Mesodermal cell (in vitro differentiated cells): ENCODE measurements around the gene NRP2.

Source experiments
- H3K27ac ChIP-seq: 2 replicates; pipeline ENCODE4 v1.7.0; 2013; ENCODE audit warnings: mild to moderate bottlenecking, low read depth, low read length, moderate library complexity; ENCODE audit not compliant: severe bottlenecking
- H3K36me3 ChIP-seq: 2 replicates; pipeline ENCODE4 v1.7.1; 2013; ENCODE audit warnings: mild to moderate bottlenecking, low read length, moderate library complexity; ENCODE audit not compliant: control insufficient read depth, insufficient read depth
- H3K4me1 ChIP-seq: one replicate; pipeline ENCODE4 v1.7.1; 2013; ENCODE audit warnings: mild to moderate bottlenecking, low read length; ENCODE audit not compliant: insufficient read depth, control insufficient read depth, poor library complexity, severe bottlenecking
- H3K4me3 ChIP-seq: 2 replicates; pipeline ENCODE4 v1.7.0; 2013; ENCODE audit warnings: low read length, control low read depth, mild to moderate bottlenecking; ENCODE audit not compliant: insufficient read depth, poor library complexity, severe bottlenecking; ENCODE audit errors: extremely low read depth
- H3K9me3 ChIP-seq: 2 replicates; pipeline ENCODE4 v1.7.1; 2013; ENCODE audit warnings: mild to moderate bottlenecking, low read length, moderate library complexity; ENCODE audit not compliant: control insufficient read depth
- WGBS, 2 experiments: methylation state at CpG; one replicate each; pipeline ENCODE4 v1.1.5; 2013; ENCODE audit warnings: missing lambda C conversion rate in 2 of 2; ENCODE audit not compliant: insufficient coverage in 2 of 2; 5-methylcytosine and 5-hydroxymethylcytosine counted together

NRP2 gene

GRCh38 chr2:205775097-205775877, 93.0 kb downstream of the NRP2 start:
- Histone ChIP-seq H3K4me3 (no peak overlapping the region), H3K9me3 (no peaks in the 10 kb centered on the region), H3K27ac (no peak overlapping the region), H3K4me1 (peaks cover 10% of the 10 kb centered on the region), H3K36me3 (peaks cover 33% of the 10 kb centered on the region)
- WGBS, 2 experiments = 74 to 86% methylated on average over 4 of the region's 6 CpGs

- Histone ChIP-seq H3K9me3 (no peaks in the 10 kb centered on the region), H3K27ac (no peak overlapping the region), H3K4me1 (peaks cover 2% of the 10 kb centered on the region), H3K36me3 (peaks cover 33% of the 10 kb centered on the region), H3K4me3 (no peak overlapping the region)
- WGBS, 2 experiments = 88 to 91% methylated on average over 11 to 19 of the region's 19 CpGs
Measured at GRCh38 chr2:205776139-205776538, 93.8 kb downstream of the NRP2 start.

- 100% methylated on average over 1 to 2 of the region's 5 CpGs for WGBS, 2 experiments
- no peak overlapping the region for H3K4me3 ChIP-seq
- no peaks in the 10 kb centered on the region for H3K4me1 ChIP-seq
- H3K36me3 ChIP-seq = peaks cover 33% of the 10 kb centered on the region
- no peaks in the 10 kb centered on the region for H3K9me3 ChIP-seq
- no peak overlapping the region for H3K27ac ChIP-seq
Measured at GRCh38 chr2:205776720-205777119, 94.4 kb downstream of the NRP2 start.

- Histone ChIP-seq H3K9me3 (no peaks in the 10 kb centered on the region), H3K4me1 (no peaks in the 10 kb centered on the region), H3K36me3 (peaks cover 25% of the 10 kb centered on the region), H3K27ac (no peak overlapping the region), H3K4me3 (no peak overlapping the region)
- 94 to 100% methylated on average over 2 to 3 of the region's 3 CpGs for WGBS, 2 experiments
Measured at GRCh38 chr2:205778356-205778755, 96.1 kb downstream of the NRP2 start.

- WGBS, 2 experiments = 100% methylated on average over 1 of the region's 2 CpGs; no CpG with 5 or more reads in 1 of the 2 experiments
- Histone ChIP-seq H3K4me1 (no peaks in the 10 kb centered on the region), H3K36me3 (peaks cover 24% of the 10 kb centered on the region), H3K27ac (no peak overlapping the region), H3K9me3 (no peaks in the 10 kb centered on the region), H3K4me3 (no peak overlapping the region)
Measured at GRCh38 chr2:205780645-205781044, 98.3 kb downstream of the NRP2 start.

GRCh38 chr2:205781244-205781931, 99.1 kb downstream of the NRP2 start:
- H3K4me1 ChIP-seq = no peaks in the 10 kb centered on the region
- H3K9me3 ChIP-seq = no peaks in the 10 kb centered on the region
- no peak overlapping the region for H3K4me3 ChIP-seq
- H3K27ac ChIP-seq = no peak overlapping the region
- peaks cover 16% of the 10 kb centered on the region for H3K36me3 ChIP-seq
- 98 to 100% methylated on average over 1 to 3 of the region's 5 CpGs for WGBS, 2 experiments

- Histone ChIP-seq H3K27ac (no peak overlapping the region), H3K4me3 (no peak overlapping the region), H3K4me1 (no peaks in the 10 kb centered on the region), H3K9me3 (no peaks in the 10 kb centered on the region), H3K36me3 (peaks cover 14% of the 10 kb centered on the region)
- 93 to 100% methylated on average over 2 to 3 of the region's 4 CpGs for WGBS, 2 experiments
Measured at GRCh38 chr2:205782941-205783340, 100.6 kb downstream of the NRP2 start.

GRCh38 chr2:205783872-205784499, 101.7 kb downstream of the NRP2 start:
- no peaks in the 10 kb centered on the region for H3K4me1 ChIP-seq
- 98% methylated on average over 5 of the region's 5 CpGs for WGBS, 2 experiments
- H3K36me3 ChIP-seq = peaks cover 14% of the 10 kb centered on the region
- H3K4me3 ChIP-seq = no peak overlapping the region
- H3K9me3 ChIP-seq = no peaks in the 10 kb centered on the region
- H3K27ac ChIP-seq = no peak overlapping the region

GRCh38 chr2:205785507-205786260, 103.4 kb downstream of the NRP2 start:
- peaks cover 19% of the 10 kb centered on the region for H3K36me3 ChIP-seq
- H3K9me3 ChIP-seq = no peaks in the 10 kb centered on the region
- H3K27ac ChIP-seq = no peak overlapping the region
- WGBS, 2 experiments = 94 to 96% methylated on average over 3 to 5 of the region's 7 CpGs
- H3K4me1 ChIP-seq = no peaks in the 10 kb centered on the region
- H3K4me3 ChIP-seq = no peak overlapping the region

GRCh38 chr2:205786976-205787375, 104.7 kb downstream of the NRP2 start:
- H3K4me3 ChIP-seq = no peak overlapping the region
- peaks cover 24% of the 10 kb centered on the region for H3K36me3 ChIP-seq
- H3K27ac ChIP-seq = no peak overlapping the region
- no peaks in the 10 kb centered on the region for H3K4me1 ChIP-seq
- H3K9me3 ChIP-seq = no peaks in the 10 kb centered on the region
- WGBS, 2 experiments = 94 to 100% methylated on average over 3 of the region's 4 CpGs
